Right lobe of liver (tissue), 6 donors: ENCODE data around the gene TRAK1. TPM values are rescaled to one million over a fixed set of nuclear protein-coding genes. Genes with fewer than 3 reads are reported as not detected.

Experiments
- ATAC-seq, 4 donors: fragments of 200-7000 bp; cut with Tn5 transposase; one replicate each; pipeline ENCODE4 v1.9.1; 2020; ENCODE audit warnings: mild to moderate bottlenecking in 4 of 4, moderate library complexity in 4 of 4
- DNase-seq, 3 donors: peaks; one replicate each; pipeline ENCODE4 v3.0.0-alpha.2; 2020
- H3K27ac ChIP-seq, 3 donors: fragments of 200-600 bp; one replicate each; pipeline ENCODE4 v1.8.0; 2022
- H3K27me3 ChIP-seq, 2 donors: fragments of 200-600 bp; one replicate each; pipeline ENCODE4 v1.8.0; 2022
- H3K36me3 ChIP-seq, 4 donors: fragments of 200-600 bp; sonication (generic) in 1 of 4; one replicate each; pipeline versions ENCODE4 v1.5.1 to v1.8.0; 2017 to 2022; ENCODE audit warnings: control low read depth in 1 of 4
- H3K4me1 ChIP-seq, 4 donors: fragments of 200-600 bp; sonication (generic) in 1 of 4; one replicate each; pipeline versions ENCODE4 v1.5.1 to v1.8.0; 2017 to 2022; ENCODE audit warnings: control low read depth in 1 of 4
- H3K4me3 ChIP-seq, 3 donors: fragments of 200-600 bp; one replicate each; pipeline ENCODE4 v1.8.0; 2022
- H3K9me3 ChIP-seq, 4 donors: fragments of 200-600 bp; sonication (generic) in 1 of 4; one replicate each; pipeline versions ENCODE4 v1.5.1 to v1.8.0; 2017 to 2022; ENCODE audit warnings: control low read depth in 1 of 4
- CTCF ChIP-seq, 4 donors: fragments of 200-600 bp in 3 of 4; fragments of 450-650 bp in 1 of 4; IDR thresholded peaks; one replicate each; pipeline versions ENCODE4 v1.5.1 to v1.8.0; 2016 to 2022; ENCODE audit warnings: antibody characterized with exemption in 4 of 4, mild to moderate bottlenecking in 2 of 4
- POLR2A ChIP-seq: fragments of 450-650 bp; IDR thresholded peaks from one replicate; pipeline ENCODE4 v1.6.1; 2017; ENCODE audit warnings: antibody characterized with exemption, mild to moderate bottlenecking
- WGBS: methylation state at CpG from one replicate; pipeline ENCODE4 v1.1.6; 2018; ENCODE audit warnings: low coverage, low lambda C conversion rate; ENCODE audit not compliant: insufficient coverage; ENCODE audit errors: missing lambda C conversion rate; 5-methylcytosine and 5-hydroxymethylcytosine counted together
- intact Hi-C, 2 donors: fragments of 100-400 bp; cut with DNase I; formaldehyde crosslinking; loops; one replicate each; pipeline versions ENCODE4 v1.11.2 to v1.14.1; 2022
- total RNA-seq, 6 experiments: library from RNA; depleted of rRNA in 2 of 6; stranded (reverse); fragments of >200 nt in 2 of 6; fragmentation: NEBNext Ultra II Directional in 3 of 6; extraction: Animal tissue kit (Norgen Biotek cat#: 25700) in 3 of 6; gene quantifications; one replicate each; pipeline versions ENCODE4 v1.1.0 to v1.2.4, GENCODE V29; 2016 to 2023
- donor health status: DM: no; HTN: yes; CAD: no.
- donor health status: DM: no; HTN: no; CAD: no.
- donor health status: DM: no; HTN: no; CAD: no.
- donor health status: DM: no; HTN: yes; CAD: no.
- donor health status: DM: no; HTN: yes; CAD: no.

The TRAK1 gene
- total RNA-seq, 6 experiments from 2014 or later = 9.5 to 16.4 (median 12.2) TPM

GRCh38 chr3:42094128-42094527 is 3.0 kb downstream of the TRAK1 start:
- no peaks in the 10 kb centered on the region for H3K36me3 ChIP-seq
- WGBS = 83% methylated on average over 4 of the region's 4 CpGs
- no peak for TF ChIP-seq CTCF (IDR thresholded peaks at IDR 0.05)
- TF ChIP-seq POLR2A = no peak
- no peak overlapping the region for H3K4me3 ChIP-seq
- H3K27me3 ChIP-seq = no peaks in the 10 kb centered on the region
- no peak for ATAC-seq
- intact Hi-C loops = no loop called here
- no peak for DNase-seq
- H3K27ac ChIP-seq = no peak overlapping the region
- no peaks in the 10 kb centered on the region for H3K4me1 ChIP-seq
- no peaks in the 10 kb centered on the region for H3K9me3 ChIP-seq

GRCh38 chr3:42094691-42095391 is 3.7 kb downstream of the TRAK1 start:
- TF ChIP-seq POLR2A (no peak), CTCF (IDR thresholded peaks at IDR 0.05) (no peak)
- no peak for DNase-seq
- Histone ChIP-seq H3K36me3 (no peaks in the 10 kb centered on the region), H3K9me3 (no peaks in the 10 kb centered on the region), H3K4me3 (no peak overlapping the region), H3K27me3 (no peaks in the 10 kb centered on the region), H3K4me1 (no peaks in the 10 kb centered on the region), H3K27ac (no peak overlapping the region)
- ATAC-seq = no peak
- WGBS = 81% methylated on average over 3 of the region's 4 CpGs
- intact Hi-C loops = loop anchor here in 1 of 2 donors (5.0 kb wide), 1 partner anchor 198 kb away; no protein-coding TSS in a partner anchor

- no peaks in the 10 kb centered on the region for H3K27me3 ChIP-seq
- intact Hi-C loops = loop anchor here in 1 of 2 donors (5.0 kb wide), 1 partner anchor 198 kb away; no protein-coding TSS in a partner anchor
- H3K9me3 ChIP-seq = no peaks in the 10 kb centered on the region
- no peaks in the 10 kb centered on the region for H3K36me3 ChIP-seq
- H3K27ac ChIP-seq = no peak overlapping the region
- no peak for ATAC-seq
- no peak overlapping the region for H3K4me3 ChIP-seq
- 96% methylated on average over 2 of the region's 2 CpGs for WGBS
- H3K4me1 ChIP-seq = no peaks in the 10 kb centered on the region
- no peak for DNase-seq
- TF ChIP-seq POLR2A (no peak), CTCF (IDR thresholded peaks at IDR 0.05) (no peak)
Measured at GRCh38 chr3:42095540-42095939, 4.4 kb downstream of the TRAK1 start.

- intact Hi-C loops = loop anchor here in 1 of 2 donors (5.0 kb wide), 1 partner anchor 200 kb away; no protein-coding TSS in a partner anchor
Measured at GRCh38 chr3:42096796-42097565, 5.8 kb downstream of the TRAK1 start.

More at GRCh38 chr3:42096796-42097565, 5.8 kb downstream of the TRAK1 start:
- DNase-seq = no peak
- no peak for ATAC-seq
- TF ChIP-seq CTCF (IDR thresholded peaks at IDR 0.05) = no peak
- TF ChIP-seq POLR2A = no peak
- H3K4me1 ChIP-seq = peaks cover 0 to 12% (median 4%) of the 10 kb centered on the region in 4 donors
- no peaks in the 10 kb centered on the region for H3K36me3 ChIP-seq
- no peaks in the 10 kb centered on the region for H3K9me3 ChIP-seq
- no peak overlapping the region for H3K27ac ChIP-seq
- 65% methylated on average over 8 of the region's 8 CpGs for WGBS
- no peaks in the 10 kb centered on the region for H3K27me3 ChIP-seq
- no peak overlapping the region for H3K4me3 ChIP-seq
